Tibial artery (tissue), 4 donors: ENCODE results near the gene CABLES1.

Experiments
- DNase-seq, 2 donors: peaks; one replicate each; pipeline ENCODE4 v3.0.0-alpha.2; 2019
- H3K27ac ChIP-seq, 2 donors: fragments of 200-600 bp; sonication (generic) in 1 of 2; 1 replicate in 1 of 2; 2 replicates in 1 of 2; pipeline ENCODE4 v1.5.1; 2018 to 2019; ENCODE audit warnings: mild to moderate bottlenecking in 1 of 2
- H3K27me3 ChIP-seq, 2 donors: fragments of 200-600 bp; sonication (generic) in 1 of 2; one replicate each; pipeline versions ENCODE4 v1.5.1 to v1.6.0; 2016 to 2019
- H3K36me3 ChIP-seq, 3 donors: fragments of 200-600 bp; sonication (generic) in 2 of 3; one replicate each; pipeline ENCODE4 v1.5.1; 2016 to 2019; ENCODE audit warnings: mild to moderate bottlenecking in 2 of 3
- H3K4me1 ChIP-seq, 4 donors: fragments of 200-600 bp; sonication (generic) in 2 of 4; 1 replicate in 3 of 4; 2 replicates in 1 of 4; pipeline ENCODE4 v1.5.1; 2016 to 2019
- H3K4me3 ChIP-seq, 2 donors: fragments of 200-600 bp; sonication (generic) in 1 of 2; 1 replicate in 1 of 2; 2 replicates in 1 of 2; pipeline ENCODE4 v1.5.1; 2018 to 2019; ENCODE audit warnings: mild to moderate bottlenecking in 2 of 2
- H3K9me3 ChIP-seq, 3 donors: fragments of 200-600 bp; sonication (generic) in 1 of 3; one replicate each; pipeline ENCODE4 v1.5.1; 2016 to 2019
- CTCF ChIP-seq, 2 experiments: fragments of 200-600 bp in 1 of 2; fragments of 450-650 bp in 1 of 2; IDR thresholded peaks; one replicate each; pipeline ENCODE4 v1.5.1; 2017 to 2019; ENCODE audit warnings: antibody characterized with exemption in 2 of 2, mild to moderate bottlenecking in 1 of 2, moderate library complexity in 1 of 2
- intact Hi-C: fragments of 100-400 bp; cut with DNase I; formaldehyde crosslinking; loops from one replicate; pipeline ENCODE4 v1.15.0; 2023; ENCODE audit warnings: low total_unique reads

CABLES1 gene

GRCh38 chr18:23209031-23209430, 73.7 kb downstream of the CABLES1 start:
- no peaks in the 10 kb centered on the region for H3K27me3 ChIP-seq
- no peak overlapping the region for H3K4me3 ChIP-seq
- no peak overlapping the region for H3K27ac ChIP-seq
- H3K9me3 ChIP-seq: no peaks in the 10 kb centered on the region
- TF ChIP-seq CTCF (IDR thresholded peaks at IDR 0.05): no peak
- peaks cover 0 to 18% (median 6%) of the 10 kb centered on the region in 4 donors for H3K4me1 ChIP-seq
- intact Hi-C loops: no loop called here
- peaks cover 10 to 29% (median 18%) of the 10 kb centered on the region in 3 donors for H3K36me3 ChIP-seq
- no peak for DNase-seq

GRCh38 chr18:23209796-23210195, 74.5 kb downstream of the CABLES1 start:
- H3K27ac ChIP-seq: no peak overlapping the region
- H3K4me3 ChIP-seq: no peak overlapping the region
- DNase-seq: no peak
- peaks cover 13 to 37% (median 25%) of the 10 kb centered on the region in 3 donors for H3K36me3 ChIP-seq
- H3K9me3 ChIP-seq: no peaks in the 10 kb centered on the region
- TF ChIP-seq CTCF (IDR thresholded peaks at IDR 0.05): no peak
- no peaks in the 10 kb centered on the region for H3K27me3 ChIP-seq
- intact Hi-C loops: no loop called here
- H3K4me1 ChIP-seq: peaks cover 0 to 18% (median 6%) of the 10 kb centered on the region in 4 donors

- TF ChIP-seq CTCF (IDR thresholded peaks at IDR 0.05): no peak
- intact Hi-C loops: no loop called here
- no peak overlapping the region for H3K27ac ChIP-seq
Observed at GRCh38 chr18:23210526-23210925, 75.2 kb downstream of the CABLES1 start.

GRCh38 chr18:23211146-23211545, 75.9 kb downstream of the CABLES1 start:
- Histone ChIP-seq H3K4me3 (no peak overlapping the region), H3K4me1 (peaks cover 0 to 18% (median 6%) of the 10 kb centered on the region in 4 donors), H3K27ac (no peak overlapping the region), H3K27me3 (no peaks in the 10 kb centered on the region), H3K36me3 (peaks cover 19 to 44% (median 26%) of the 10 kb centered on the region in 3 donors), H3K9me3 (no peaks in the 10 kb centered on the region)
- intact Hi-C loops: no loop called here
- no peak for TF ChIP-seq CTCF (IDR thresholded peaks at IDR 0.05)
- DNase-seq: no peak

More at GRCh38 chr18:23210526-23210925, 75.2 kb downstream of the CABLES1 start:
- Histone ChIP-seq H3K9me3 (no peaks in the 10 kb centered on the region), H3K4me1 (peaks cover 0 to 18% (median 6%) of the 10 kb centered on the region in 4 donors), H3K36me3 (peaks cover 19 to 44% (median 26%) of the 10 kb centered on the region in 3 donors), H3K4me3 (no peak overlapping the region), H3K27me3 (no peaks in the 10 kb centered on the region)
- no peak for DNase-seq

- intact Hi-C loops: no loop called here
- Histone ChIP-seq H3K36me3 (peaks cover 19 to 44% (median 26%) of the 10 kb centered on the region in 3 donors), H3K4me1 (peaks cover 0 to 18% (median 6%) of the 10 kb centered on the region in 4 donors), H3K9me3 (no peaks in the 10 kb centered on the region), H3K27me3 (no peaks in the 10 kb centered on the region), H3K4me3 (no peak overlapping the region), H3K27ac (no peak overlapping the region)
- no peak for TF ChIP-seq CTCF (IDR thresholded peaks at IDR 0.05)
- no peak for DNase-seq
Observed at GRCh38 chr18:23212161-23212560, 76.9 kb downstream of the CABLES1 start.

- TF ChIP-seq CTCF (IDR thresholded peaks at IDR 0.05): no peak
- Histone ChIP-seq H3K27ac (no peak overlapping the region), H3K36me3 (peaks cover 15 to 39% (median 22%) of the 10 kb centered on the region in 3 donors), H3K4me1 (peaks cover 0 to 18% (median 6%) of the 10 kb centered on the region in 4 donors), H3K9me3 (no peaks in the 10 kb centered on the region), H3K4me3 (no peak overlapping the region), H3K27me3 (no peaks in the 10 kb centered on the region)
- intact Hi-C loops: no loop called here
- no peak for DNase-seq
Observed at GRCh38 chr18:23213200-23213599, 77.9 kb downstream of the CABLES1 start.
